Measurements from ENCODE around the gene FAM120C. TPM values are rescaled to one million over a fixed set of nuclear protein-coding genes. Genes with fewer than 3 reads are reported as not detected.

Gene FAM120C
- total and polyA plus RNA-seq, 2 of the 4 experiments (the other 2 are of a cell fraction), result 3.4 to 3.6 TPM

- no peak overlapping the region for H2AK5ac ChIP-seq (ENCODE audit: low read depth, low read length)
- peaks cover 5 to 21% of the 10 kb centered on the region in 2 experiments; a peak in 3 of 4 replicates for H3K79me1 ChIP-seq (ENCODE audit: low read depth in 1 of 2, low read length in 2 of 2)
- H4K8ac ChIP-seq (ENCODE audit: low read depth in 2 of 2, low read length in 2 of 2), result peak overlapping the region in 1 of 2 experiments; percentile 46; a peak in 1 of 4 replicates
- in situ Hi-C loops (cut with MboI; ENCODE audit: low sequenced_read_pairs) (no loop called here), dilution Hi-C loops (cut with HindIII; ENCODE audit: low sequenced_read_pairs, unreplicated experiment) (no loop called here), intact Hi-C loops (cut with micrococcal nuclease) (loop anchor here (5.0 to 10.0 kb wide), 2 partner anchors 138 to 496 kb away; partner anchors contain the start of genes HUWE1 and PHF8)
- DNase-seq, result peak; percentile 58
- H3K56ac ChIP-seq (ENCODE audit: extremely low read depth, insufficient read depth, low read length), result no peak overlapping the region; the same call in 1 of the 2 replicates
- H3K4ac ChIP-seq (ENCODE audit: low read depth, low read length), result peak overlapping the region; percentile 53; the same call in 1 of the 2 replicates
- no CpG with 5 or more reads among the region's 4 CpGs for WGBS, 2 experiments (ENCODE audit: extremely low coverage in 2 of 2, insufficient read length in 1 of 2)
- no peak overlapping the region for H2AK9ac ChIP-seq (replicated peaks; ENCODE audit: low read depth, low read length, poor library complexity)
- no peaks in the 10 kb centered on the region for H3K36me3 ChIP-seq (ENCODE audit: control insufficient read depth, insufficient read depth, low read length)
- H3K9ac ChIP-seq (ENCODE audit: low read depth, low read length), result peak overlapping the region; percentile 29; the same call in 1 of the 2 replicates
- no peak overlapping the region for H2BK15ac ChIP-seq (ENCODE audit: low read depth, low read length)
- no peaks in the 10 kb centered on the region; the same call in 1 of the 2 replicates for H4K20me1 ChIP-seq (ENCODE audit: insufficient read depth, low read length)
- peak overlapping the region; percentile 31; the same call in 1 of the 2 replicates for H4K91ac ChIP-seq (ENCODE audit: insufficient read depth, low read depth, low read length)
- ATAC-seq (ENCODE audit: low read depth), result no peak
- ChIA-PET POLR2A (ENCODE audit: unreplicated experiment) (no interaction called here), CTCF (interaction anchor here (1.2 to 1.6 kb wide), 2 partner anchors 9 to 123 kb away, joined by 4 to 6 read pairs; no protein-coding TSS in a partner anchor)
- no peaks in the 10 kb centered on the region for H3K9me3 ChIP-seq (ENCODE audit: control insufficient read depth, insufficient read depth, low read length)
- H3K14ac ChIP-seq (replicated peaks; ENCODE audit: low read depth, low read length), result 0 out of 2 replicates have a peak overlapping the region, but pooled peaks have one; percentile 22
- BruUV-seq (replicated peaks), result no TSS peak
- TF ChIP-seq BHLHE40 (IDR thresholded peaks at IDR 0.05; ENCODE audit: low read depth, low read length), result no peak
- TF ChIP-seq MAFK (IDR thresholded peaks at IDR 0.05; ENCODE audit: low read depth, low read length), result 0 out of 2 replicates have a peak, but pooled peaks have one; percentile 8
- no peak for TF ChIP-seq POLR2A (IDR thresholded peaks at IDR 0.05; ENCODE audit: low read depth, low read length)
- no peak overlapping the region for H2AFZ ChIP-seq (replicated peaks; ENCODE audit: low read length, poor library complexity)
- peaks cover 5% of the 10 kb centered on the region for H3K4me1 ChIP-seq (ENCODE audit: control insufficient read depth, insufficient read depth, low read length)
- H4K5ac ChIP-seq (ENCODE audit: low read depth, low read length), result peak overlapping the region; percentile 63; the same call in 1 of the 2 replicates
- H3K18ac ChIP-seq (ENCODE audit: low read depth, low read length), result peak overlapping the region; percentile 57; the same call in 1 of the 2 replicates
- H2BK20ac ChIP-seq (ENCODE audit: low read depth, low read length), result no peak overlapping the region
- peak overlapping the region; percentile 59 for H2BK120ac ChIP-seq (ENCODE audit: low read depth, low read length)
- no peaks in the 10 kb centered on the region for H3K27me3 ChIP-seq (ENCODE audit: control insufficient read depth, insufficient read depth, low read length)
- peak overlapping the region; percentile 73; the same call in 1 of the 2 replicates for H3K27ac ChIP-seq (ENCODE audit: insufficient read depth, low read length)
- peak overlapping the region; percentile 93; the same call in 1 of the 2 replicates for H3K4me3 ChIP-seq (ENCODE audit: insufficient read depth, low read depth, low read length)
- peak overlapping the region; percentile 73 for H2BK5ac ChIP-seq (ENCODE audit: low read depth, low read length, poor library complexity, severe bottlenecking)
- peaks cover 2% of the 10 kb centered on the region; the same call in 1 of the 2 replicates for H3K9me1 ChIP-seq (ENCODE audit: insufficient read depth, low read length)
- H3K4me2 ChIP-seq (ENCODE audit: low read depth, low read length), result peak overlapping the region; percentile 99
- H3K23ac ChIP-seq (ENCODE audit: low read depth, low read length), result no peak overlapping the region
Measured at GRCh38 chrX:54180403-54180802, 2.7 kb downstream of the FAM120C start.

All from IMR-90 (cell line).